IPS DF 4.7 (cell line): ENCODE measurements around the gene TMPRSS3.

ENCODE experiments used
- DNase-seq: peaks from one replicate; pipeline ENCODE4 v3.0.0-alpha.2; 2013; ENCODE audit warnings: low spot score; ENCODE audit errors: extremely low read depth

TMPRSS3 gene

GRCh38 chr21:42373908-42374455 is 21.9 kb downstream of the TMPRSS3 start:
- no peak for DNase-seq

- DNase-seq, result no peak
Observed at GRCh38 chr21:42373196-42373907, 22.5 kb downstream of the TMPRSS3 start.

- no peak for DNase-seq
Observed at GRCh38 chr21:42370894-42371654, 24.8 kb downstream of the TMPRSS3 start.

- no peak for DNase-seq
Observed at GRCh38 chr21:42369821-42370220, 26.0 kb downstream of the TMPRSS3 start.

GRCh38 chr21:42367367-42368165 is 28.3 kb downstream of the TMPRSS3 start:
- DNase-seq, result no peak

- no peak for DNase-seq
Observed at GRCh38 chr21:42366292-42367010, 29.4 kb downstream of the TMPRSS3 start, which contains the start of gene TFF1. TFF1 (minus strand) TSS chr21:42366535; CDS start chr21:42366495, 40 bp downstream.

GRCh38 chr21:42365770-42366169 is 30.1 kb downstream of the TMPRSS3 start:
- no peak for DNase-seq

GRCh38 chr21:42364304-42364865 is 31.5 kb downstream of the TMPRSS3 start:
- no peak for DNase-seq

GRCh38 chr21:42363312-42363711 is 32.5 kb downstream of the TMPRSS3 start:
- DNase-seq, result no peak

GRCh38 chr21:42362700-42363099 is 33.2 kb downstream of the TMPRSS3 start:
- DNase-seq, result no peak

- no peak for DNase-seq
Observed at GRCh38 chr21:42362198-42362597, 33.7 kb downstream of the TMPRSS3 start.

GRCh38 chr21:42361286-42361685 is 34.6 kb downstream of the TMPRSS3 start:
- no peak for DNase-seq

GRCh38 chr21:42360317-42360716 is 35.5 kb downstream of the TMPRSS3 start:
- no peak for DNase-seq

- no peak for DNase-seq
Observed at GRCh38 chr21:42358937-42359336, 36.9 kb downstream of the TMPRSS3 start.

GRCh38 chr21:42358261-42358660 is 37.6 kb downstream of the TMPRSS3 start:
- DNase-seq, result no peak

- DNase-seq, result no peak
Observed at GRCh38 chr21:42357307-42357706, 38.5 kb downstream of the TMPRSS3 start.

- no peak for DNase-seq
Observed at GRCh38 chr21:42356650-42357049, 39.2 kb downstream of the TMPRSS3 start.

- DNase-seq, result no peak
Observed at GRCh38 chr21:42356046-42356445, 39.8 kb downstream of the TMPRSS3 start.

GRCh38 chr21:42353623-42354022 is 42.2 kb downstream of the TMPRSS3 start:
- no peak for DNase-seq

- DNase-seq, result no peak
Observed at GRCh38 chr21:42352441-42353095, 43.3 kb downstream of the TMPRSS3 start.
